Loucy (cell line): ENCODE data around the gene FSD1L.

ENCODE experiments used
- EZH2phosphoT487 ChIP-seq: fragments of 200-600 bp; IDR thresholded peaks from 2 replicates; pipeline ENCODE4 v1.6.1; 2018; ENCODE audit warnings: antibody characterized with exemption, mild to moderate bottlenecking, moderate library complexity, borderline replicate concordance
- TF ChIP-seq, protein P1 (sequence below): fragments of 200-600 bp; sonication (generic); conservative IDR thresholded peaks from 2 replicates; pipeline ENCODE4 v1.5.1; 2014; ENCODE audit warnings: mild to moderate bottlenecking, antibody characterized with exemption, low read length

DNA sequence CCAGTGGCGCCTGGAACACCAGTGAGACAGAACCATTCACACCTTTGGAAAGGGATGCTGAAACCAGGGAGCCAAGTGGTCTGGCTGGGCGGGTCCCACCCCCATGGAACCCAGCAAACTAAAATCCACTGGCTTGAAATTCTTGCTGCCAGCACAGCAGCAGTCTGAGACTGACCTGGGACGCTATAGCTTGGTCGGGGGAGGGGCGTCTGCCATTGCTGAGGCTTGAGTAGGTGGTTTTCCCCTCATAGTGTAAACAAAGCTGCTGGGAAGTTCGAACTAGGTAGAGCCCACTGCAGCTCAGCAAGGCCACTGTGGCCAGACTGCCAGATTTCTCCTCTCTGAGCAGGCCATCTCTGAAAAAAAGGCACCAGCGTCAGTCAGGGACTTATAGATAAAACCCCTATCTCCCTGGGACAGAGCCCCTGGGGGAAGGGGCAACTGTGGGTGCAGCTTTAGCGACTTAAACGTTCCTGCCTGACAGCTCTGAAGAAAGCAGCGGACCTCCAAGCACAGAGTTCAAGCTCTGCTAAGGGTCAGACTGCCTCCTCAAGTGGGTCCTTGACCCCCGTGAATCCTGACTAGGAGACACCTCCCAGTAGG lies 68.1 kb downstream of the FSD1L start:
- TF ChIP-seq, protein P1, sequence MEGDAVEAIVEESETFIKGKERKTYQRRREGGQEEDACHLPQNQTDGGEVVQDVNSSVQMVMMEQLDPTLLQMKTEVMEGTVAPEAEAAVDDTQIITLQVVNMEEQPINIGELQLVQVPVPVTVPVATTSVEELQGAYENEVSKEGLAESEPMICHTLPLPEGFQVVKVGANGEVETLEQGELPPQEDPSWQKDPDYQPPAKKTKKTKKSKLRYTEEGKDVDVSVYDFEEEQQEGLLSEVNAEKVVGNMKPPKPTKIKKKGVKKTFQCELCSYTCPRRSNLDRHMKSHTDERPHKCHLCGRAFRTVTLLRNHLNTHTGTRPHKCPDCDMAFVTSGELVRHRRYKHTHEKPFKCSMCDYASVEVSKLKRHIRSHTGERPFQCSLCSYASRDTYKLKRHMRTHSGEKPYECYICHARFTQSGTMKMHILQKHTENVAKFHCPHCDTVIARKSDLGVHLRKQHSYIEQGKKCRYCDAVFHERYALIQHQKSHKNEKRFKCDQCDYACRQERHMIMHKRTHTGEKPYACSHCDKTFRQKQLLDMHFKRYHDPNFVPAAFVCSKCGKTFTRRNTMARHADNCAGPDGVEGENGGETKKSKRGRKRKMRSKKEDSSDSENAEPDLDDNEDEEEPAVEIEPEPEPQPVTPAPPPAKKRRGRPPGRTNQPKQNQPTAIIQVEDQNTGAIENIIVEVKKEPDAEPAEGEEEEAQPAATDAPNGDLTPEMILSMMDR, result no peak
- TF ChIP-seq EZH2phosphoT487, result no peak
